ENCODE results near the gene HNRNPA3.

DNA sequence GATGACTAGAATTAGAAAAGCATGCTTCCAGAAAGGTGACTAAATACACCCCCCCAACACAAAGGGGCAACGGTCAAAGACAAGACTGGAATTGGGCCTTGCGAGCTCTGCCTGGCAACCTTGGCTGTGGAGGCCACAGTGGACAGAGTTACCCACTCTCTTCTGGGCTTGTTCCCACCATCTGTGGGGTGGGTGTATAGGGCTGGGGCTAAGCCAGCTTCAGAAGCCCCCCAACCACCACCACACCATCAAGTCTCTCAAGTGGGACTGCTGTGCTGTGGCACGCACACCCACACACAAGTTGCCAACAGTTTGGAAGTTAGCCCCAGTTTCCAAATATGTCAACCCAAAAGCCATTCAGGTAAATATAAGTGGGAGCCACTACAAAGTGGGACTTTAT lies 44.1 kb downstream of the HNRNPA3 start:
- TF ChIP-seq POLR2A (IDR thresholded peaks at IDR 0.05; ENCODE audit: low read depth, low read length), result no peak
- no peak for TF ChIP-seq POLR2AphosphoS5 (IDR thresholded peaks at IDR 0.05; ENCODE audit: low read depth, low read length)
- no peak for TF ChIP-seq TAF1 (IDR thresholded peaks at IDR 0.05; ENCODE audit: borderline replicate concordance, low read depth, low read length)

Data from GM12892 (cell line).